ENCODE data around the gene DLG2.
A peak's percentile ranks its signal among the peaks of the same experiment; 100 is the strongest.
"Not testable (repeated sequence)": the region's sequence is repeated elsewhere in the genome, so short reads cannot be mapped to it uniquely, and the experiment has no call there.

DLG2 gene

GRCh38 chr11:85634747-85635146, 7.6 kb upstream of the DLG2 start:
- DNase-seq, result no peak

DNA sequence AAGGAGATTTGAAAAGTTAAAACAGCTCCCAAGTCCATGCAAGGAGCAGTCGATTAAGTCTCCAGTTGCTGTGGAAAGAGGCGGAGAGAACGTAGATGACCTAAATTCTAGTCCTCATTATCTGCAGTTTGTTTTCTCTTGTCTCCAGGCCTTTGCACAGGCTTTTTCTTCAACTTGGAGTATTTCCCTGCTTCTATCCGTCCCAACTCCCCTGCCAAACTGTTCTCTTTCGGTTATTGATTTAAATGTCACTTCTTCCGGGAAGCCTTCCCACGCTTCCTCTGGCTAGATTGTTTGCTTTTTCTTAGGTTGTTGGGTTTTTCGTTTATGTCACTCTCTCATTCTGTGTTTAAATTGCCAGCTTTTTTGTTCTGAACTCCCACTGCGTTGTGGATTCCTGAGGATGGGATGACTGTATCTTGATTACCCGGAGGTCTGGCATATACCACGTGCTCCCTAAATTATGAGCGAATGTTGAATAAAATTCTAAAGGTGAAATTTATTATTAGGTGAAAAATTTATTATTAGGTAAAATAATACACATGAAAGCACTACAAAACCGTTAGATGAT, 1.7 kb upstream of the DLG2 start:
- DNase-seq, result no peak

DNA sequence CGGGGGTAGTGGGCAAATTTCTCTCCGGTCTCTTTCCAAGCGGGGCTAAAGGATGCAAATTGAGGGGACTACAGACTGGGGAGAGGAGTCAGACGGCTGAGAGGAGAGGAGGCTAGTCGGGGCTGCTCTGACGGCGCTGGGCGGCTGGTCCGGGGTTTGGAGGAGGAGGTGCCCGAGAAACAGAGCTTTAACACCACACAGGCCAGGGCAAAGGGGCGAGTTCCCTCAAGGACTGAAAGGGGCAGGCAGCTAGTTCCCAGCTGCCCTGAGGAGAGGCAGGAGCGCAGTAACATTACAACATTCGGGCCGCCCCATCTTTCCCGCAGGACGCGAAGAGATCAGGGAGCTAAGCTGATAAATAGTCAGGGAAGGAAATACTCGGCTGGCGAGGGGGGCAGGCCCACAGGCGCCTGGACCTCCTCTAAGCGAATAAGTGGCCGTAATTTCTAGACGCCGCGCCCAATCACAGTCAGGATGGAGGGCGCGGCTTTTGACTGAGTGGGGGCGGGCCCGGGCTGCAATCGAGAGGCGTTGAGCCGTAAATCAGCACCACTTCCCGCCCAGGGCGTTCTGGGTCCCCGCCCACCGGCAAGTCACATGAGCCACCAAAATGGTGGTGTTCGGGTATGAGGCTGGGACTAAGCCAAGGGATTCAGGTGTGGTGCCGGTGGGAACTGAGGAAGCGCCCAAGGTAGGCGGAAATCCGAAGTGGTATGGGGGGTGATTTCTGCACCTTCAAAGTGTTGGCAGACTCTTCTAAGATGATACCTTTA, 1.0 kb upstream of the DLG2 start, which contains the start of gene TMEM126B:
Gene TMEM126B (plus strand): TSS at position 596 of the 773 bp plus-strand sequence. CDS start 15 bp downstream, at position 611.
- peak; percentile 99 for DNase-seq

GRCh38 chr11:85626496-85626895, 648 bp downstream of the DLG2 start:
- no peak for DNase-seq

- no peak for DNase-seq
Measured at GRCh38 chr11:85620256-85620655, 6.9 kb downstream of the DLG2 start.

GRCh38 chr11:85619499-85619898, 7.6 kb downstream of the DLG2 start:
- no peak for DNase-seq

- DNase-seq, result peak; percentile 26
Measured at GRCh38 chr11:85611643-85612042, 15.5 kb downstream of the DLG2 start.

DNA sequence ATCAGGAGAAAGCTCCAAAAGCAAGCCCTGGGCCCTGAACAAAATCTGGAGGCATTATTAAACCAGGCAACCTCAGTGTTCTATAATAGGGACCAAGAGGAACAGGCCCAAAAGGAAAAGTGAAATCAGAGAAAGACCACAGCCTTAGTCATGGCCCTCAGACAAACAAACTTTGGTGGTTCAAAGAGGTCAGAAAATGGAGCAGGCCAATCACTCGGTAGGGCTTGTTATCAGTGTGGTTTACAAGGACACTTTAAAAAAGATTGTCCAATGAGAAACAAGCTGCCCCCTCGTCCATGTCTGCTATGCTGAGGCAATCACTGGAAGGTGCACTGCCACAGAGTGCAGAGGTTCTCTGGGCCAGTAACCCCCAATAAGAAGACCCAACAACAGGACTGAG, 17.9 kb downstream of the DLG2 start:
- not testable (repeated sequence) for DNase-seq

DNA sequence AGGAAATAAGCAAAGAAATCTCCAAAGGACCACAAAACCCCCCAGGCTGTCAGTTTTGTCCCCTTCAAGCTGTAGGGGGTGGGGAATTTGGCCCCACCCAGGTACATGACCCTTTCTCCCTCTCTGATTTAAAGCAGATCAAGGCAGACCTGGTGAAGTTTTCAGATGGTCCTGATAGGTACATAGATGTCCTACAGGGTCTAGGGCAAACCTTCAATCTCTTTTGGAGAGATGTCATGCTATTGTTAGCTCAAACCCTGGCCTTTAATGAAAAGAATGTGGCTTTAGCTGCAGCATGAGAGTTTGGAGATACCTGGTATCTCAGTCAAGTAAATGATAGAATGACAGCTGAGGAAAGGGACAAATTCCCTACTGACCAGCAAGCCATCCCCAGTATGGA, 18.5 kb downstream of the DLG2 start:
- not testable (repeated sequence) for DNase-seq

GRCh38 chr11:85606237-85606636, 20.9 kb downstream of the DLG2 start:
- not testable (repeated sequence) for DNase-seq

GRCh38 chr11:85603220-85603619, 23.9 kb downstream of the DLG2 start:
- DNase-seq, result no peak

- DNase-seq, result peak; percentile 36
Measured at GRCh38 chr11:85602526-85603213, 24.5 kb downstream of the DLG2 start.

DNA sequence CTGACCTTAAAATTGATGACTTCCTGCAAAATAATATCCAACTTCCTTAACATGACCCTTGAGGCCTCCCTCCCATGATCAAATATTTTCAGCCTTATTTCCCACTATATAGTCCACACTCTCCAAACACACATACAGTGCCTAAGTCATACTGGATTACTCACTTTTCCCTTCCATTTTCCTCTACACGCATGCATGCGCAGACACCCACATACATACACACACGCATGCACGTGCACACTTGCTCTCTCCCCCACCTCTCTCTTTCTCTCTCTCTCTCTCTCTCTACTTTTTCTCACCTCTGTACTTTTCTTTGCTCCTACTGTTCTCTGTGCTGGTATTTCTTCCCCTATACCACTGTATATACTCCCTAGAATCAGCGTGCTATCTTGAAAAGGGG, 28.1 kb downstream of the DLG2 start:
- no peak for DNase-seq

DNA sequence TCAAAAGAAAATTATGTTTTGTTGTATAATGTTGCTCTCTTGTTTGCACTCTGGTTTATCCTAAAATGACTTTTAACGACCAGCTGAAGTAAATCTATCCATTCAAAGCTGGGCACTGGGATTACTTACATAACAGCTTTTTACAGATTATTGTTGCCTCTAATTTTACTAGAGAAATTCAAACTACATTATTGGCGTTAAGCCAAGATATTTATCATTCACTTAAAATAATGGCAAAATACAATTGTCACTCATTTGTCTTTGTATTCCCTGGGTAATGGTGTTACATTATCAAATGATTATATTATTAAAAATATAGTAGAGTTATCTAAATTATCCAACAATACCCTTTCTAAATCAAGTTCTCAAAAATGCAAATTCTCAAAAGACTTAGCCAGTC, 30.3 kb downstream of the DLG2 start:
- no peak for DNase-seq

GRCh38 chr11:85595285-85595884, 31.8 kb downstream of the DLG2 start:
- DNase-seq, result peak; percentile 80

DNA sequence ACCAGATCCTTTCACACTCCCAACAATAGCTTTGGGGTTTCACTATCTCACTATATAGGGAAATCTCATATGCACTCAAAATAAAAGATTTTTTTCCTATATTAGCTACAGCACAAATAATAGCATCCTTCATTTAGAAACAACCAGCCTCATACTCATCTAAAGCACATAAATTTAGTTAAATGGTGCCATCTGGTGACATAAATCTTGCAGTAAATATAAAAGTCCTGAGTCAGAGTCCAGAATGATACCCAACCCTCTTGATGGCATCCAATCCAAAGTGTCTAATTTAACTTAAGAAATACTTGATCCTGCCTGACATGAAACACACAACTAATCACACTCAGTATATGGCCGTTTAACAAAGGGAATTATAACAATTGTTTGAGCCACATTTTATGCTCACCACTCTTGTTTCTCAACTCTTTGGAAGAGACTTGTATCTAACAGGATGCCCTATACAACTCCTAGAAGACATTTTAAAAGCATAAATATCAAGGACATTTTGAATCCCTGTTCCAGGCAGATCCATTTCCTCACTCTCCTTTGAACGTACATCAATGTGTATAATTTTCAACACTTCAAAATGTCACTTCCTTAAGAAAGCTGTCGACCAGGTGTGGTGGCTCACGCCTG, 36.2 kb downstream of the DLG2 start:
- peak; percentile 64 for DNase-seq

DNA sequence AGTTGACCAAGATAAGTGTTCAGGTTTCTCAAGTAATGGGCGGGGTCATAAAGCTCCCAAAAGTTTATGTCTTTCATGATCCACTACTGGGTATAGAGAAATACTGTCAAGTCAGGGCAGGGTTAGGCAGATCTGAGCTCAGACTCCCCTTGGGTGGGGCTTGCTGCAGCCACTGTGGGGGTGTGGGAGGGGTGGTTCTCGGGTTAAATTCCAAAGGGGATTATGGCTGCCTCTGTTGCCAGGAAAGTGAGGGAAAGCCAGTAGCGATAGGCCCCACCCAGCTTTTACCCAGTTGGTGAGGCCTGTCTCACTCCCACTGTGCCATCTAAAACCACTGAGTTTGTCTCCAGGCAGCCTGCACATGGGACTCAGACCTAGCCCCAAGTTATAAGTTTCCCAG, 37.8 kb downstream of the DLG2 start:
- no peak for DNase-seq

DNA sequence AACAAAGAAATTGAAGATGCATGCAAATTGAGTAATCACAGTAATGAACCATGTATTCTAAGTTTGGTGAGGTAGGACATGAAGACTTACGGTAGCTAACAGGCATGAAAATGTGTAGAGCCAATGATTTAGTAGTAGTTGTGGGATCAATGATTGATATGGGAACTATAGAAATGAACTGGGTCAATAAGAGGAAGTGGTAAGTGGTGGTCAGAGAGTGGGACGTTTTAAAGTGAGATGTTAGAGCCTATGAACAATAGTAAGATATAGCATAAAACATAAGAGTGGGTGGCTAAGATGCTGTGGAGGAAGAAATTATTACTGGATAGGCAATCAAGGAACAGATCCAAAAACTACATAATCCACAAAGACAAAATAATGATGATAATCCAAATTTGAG, 45.0 kb downstream of the DLG2 start:
- DNase-seq, result no peak

GRCh38 chr11:85575388-85575787, 51.8 kb downstream of the DLG2 start:
- DNase-seq, result no peak

- DNase-seq, result no peak
Measured at GRCh38 chr11:85572056-85572455, 55.1 kb downstream of the DLG2 start.

DNA sequence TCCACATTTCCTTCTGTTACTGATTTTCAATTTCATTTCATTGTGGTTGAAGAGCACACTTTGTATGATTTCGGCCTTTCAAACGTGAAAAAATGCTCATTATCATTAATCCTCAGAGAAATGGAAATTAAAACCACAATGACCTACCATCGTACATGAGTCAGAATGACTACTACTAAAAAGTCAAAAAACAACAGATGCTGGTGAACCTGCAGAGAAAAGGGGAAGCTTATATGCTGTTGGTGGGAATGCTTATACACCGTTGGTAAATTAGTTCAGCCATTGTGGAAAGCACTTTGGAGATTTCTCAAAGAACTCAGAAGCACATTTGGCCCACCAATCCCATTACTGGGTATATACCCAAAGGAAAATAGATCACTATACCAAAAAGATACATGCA, 57.6 kb downstream of the DLG2 start:
- no peak for DNase-seq

DNA sequence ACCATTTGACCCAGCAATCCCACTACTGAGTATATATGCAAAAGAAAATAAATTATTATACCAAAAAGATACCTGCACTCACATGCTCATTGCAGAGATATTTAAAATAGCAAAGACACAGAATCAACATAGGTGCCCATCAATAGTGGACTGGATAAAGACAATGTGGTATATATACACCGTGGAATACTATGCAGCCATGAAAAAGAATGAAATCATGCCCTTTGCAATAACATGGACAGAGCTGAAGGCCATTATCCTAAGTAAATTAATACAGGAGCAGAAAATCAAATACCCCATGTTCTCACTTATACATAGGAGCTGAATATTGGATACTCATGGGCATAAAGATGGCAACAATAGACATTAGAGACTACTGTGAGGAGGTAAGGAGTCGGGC, 68.7 kb downstream of the DLG2 start:
- no peak for DNase-seq

DNA sequence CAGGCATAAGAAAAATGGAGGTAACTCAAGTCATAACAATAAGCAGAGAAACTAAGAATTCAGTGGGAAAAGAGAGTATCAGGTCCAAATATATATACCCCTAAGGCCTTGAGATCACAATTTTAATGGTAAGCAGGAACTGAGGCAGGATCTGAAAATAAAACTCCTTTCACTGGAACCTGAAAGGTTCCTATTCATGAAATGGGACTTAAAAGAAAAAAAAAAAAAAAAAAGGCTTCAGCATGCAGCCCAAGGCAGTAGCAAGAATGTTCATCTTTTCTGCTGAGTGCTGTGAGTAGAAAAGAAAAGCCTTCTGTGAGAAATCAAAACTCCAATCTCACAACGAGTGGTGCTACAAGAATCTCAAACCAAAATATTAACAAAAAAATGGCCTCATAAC, 75.3 kb downstream of the DLG2 start:
- DNase-seq, result no peak

Measured in hematopoietic multipotent progenitor cell treated with erythropoietin and hydrocortisone succinate and interleukin-3 and kit ligand, for 4 days (in vitro differentiated cells).